HG02759 (cell line): ENCODE data around the gene MDFIC2.
"Not testable (repeated sequence)": the region's sequence is repeated elsewhere in the genome, so short reads cannot be mapped to it uniquely, and the experiment has no call there.

Experiments used
- ATAC-seq: cut with Tn5 transposase; IDR thresholded peaks from one replicate; pipeline ENCODE4 v1.9.1; 2021; ENCODE audit warnings: mild to moderate bottlenecking, moderate library complexity; ENCODE audit not compliant: unreplicated experiment

The MDFIC2 gene

DNA sequence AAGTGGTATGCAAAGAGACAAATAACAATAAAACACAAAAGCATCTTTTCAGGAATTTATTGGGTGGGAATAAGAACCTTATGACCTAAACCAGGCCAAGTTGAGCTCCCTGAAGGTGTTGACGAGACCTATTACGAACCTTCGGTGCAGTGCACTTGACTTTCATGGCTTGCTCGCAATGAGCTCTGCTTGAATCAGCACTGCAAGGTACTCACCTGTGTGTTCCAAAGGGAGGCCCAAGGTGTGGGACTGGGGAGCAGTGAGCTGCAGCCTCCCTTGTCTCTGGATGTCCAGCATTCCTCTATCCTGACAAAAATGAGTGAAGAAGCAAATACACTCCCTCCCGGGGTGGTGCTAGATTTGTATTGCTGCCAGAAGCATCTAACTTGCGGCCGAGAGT, at the start of gene MDFIC2:
Gene MDFIC2 (minus strand): TSS at position 303 of the 400 bp plus-strand sequence. CDS start 665 bp downstream, outside the sequence.
- no peak for ATAC-seq

GRCh38 chr3:70360979-70361760, 48.7 kb upstream of the MDFIC2 start:
- peak; percentile 96 for ATAC-seq

DNA sequence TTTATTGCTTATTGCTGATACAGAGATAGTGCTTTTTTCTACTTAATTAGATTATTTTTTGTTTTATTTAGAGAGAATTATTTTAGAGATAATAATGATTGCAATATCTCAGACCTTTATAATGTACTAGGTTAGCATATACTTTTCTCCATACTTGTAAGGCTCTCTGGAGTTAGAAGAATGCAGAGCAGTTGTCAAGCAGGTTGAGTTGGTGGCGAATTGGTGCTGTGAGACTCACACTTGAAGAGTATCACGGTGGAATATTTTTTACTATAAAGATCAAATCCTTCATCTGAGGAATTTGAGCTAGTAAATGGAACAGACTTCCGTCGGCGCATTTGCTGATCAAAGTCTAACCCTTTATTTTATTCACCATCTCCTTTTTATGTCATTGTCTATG, 47.3 kb upstream of the MDFIC2 start:
- ATAC-seq: no peak

DNA sequence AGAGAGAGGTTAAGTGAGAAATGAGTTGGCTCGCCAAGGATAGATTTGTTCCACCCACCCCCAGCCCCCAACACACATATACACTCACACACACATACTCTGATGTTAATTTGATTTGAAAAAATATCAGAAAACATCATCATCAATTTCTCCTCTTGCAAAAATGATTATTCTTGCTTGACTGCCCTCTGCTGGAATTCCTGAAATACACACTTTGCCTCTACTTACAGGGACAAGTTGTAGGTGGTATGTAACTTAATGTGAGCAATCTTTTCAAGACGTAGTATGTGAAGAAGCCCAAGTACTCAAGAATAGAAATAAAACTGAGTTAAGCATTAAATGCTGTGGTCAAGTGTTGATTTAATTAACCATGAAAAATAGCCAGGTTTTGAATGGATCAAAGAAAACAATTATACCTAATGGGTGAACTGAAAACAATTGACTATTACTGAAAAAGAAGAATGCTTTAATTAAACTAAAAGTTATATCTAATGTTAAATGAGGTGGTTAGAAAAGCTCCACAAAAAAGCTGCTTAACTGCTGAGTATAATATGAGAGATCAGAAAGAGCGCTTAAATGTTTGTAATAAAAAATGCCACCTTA, 46.6 kb upstream of the MDFIC2 start:
- no peak for ATAC-seq

GRCh38 chr3:70352215-70352614, 39.8 kb upstream of the MDFIC2 start:
- ATAC-seq: no peak

DNA sequence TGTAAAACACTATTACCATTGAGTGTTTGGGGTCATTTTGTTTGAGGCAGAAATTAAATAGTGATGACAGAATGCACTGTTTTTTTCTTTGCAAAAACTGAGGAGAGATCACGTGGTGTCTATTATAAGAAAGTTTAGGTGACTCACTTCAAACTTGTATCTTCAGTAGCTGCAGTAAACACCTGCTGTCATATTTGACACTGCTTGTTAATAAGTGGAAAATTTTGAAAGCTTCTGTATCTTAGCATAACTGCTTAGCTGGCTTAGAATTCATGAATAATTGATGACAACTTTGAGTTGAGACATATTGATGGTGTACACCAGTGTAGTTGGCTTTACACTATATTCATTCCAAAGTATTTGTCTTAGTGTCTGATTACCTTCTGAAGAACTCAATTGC, 29.7 kb upstream of the MDFIC2 start:
- ATAC-seq: no peak

DNA sequence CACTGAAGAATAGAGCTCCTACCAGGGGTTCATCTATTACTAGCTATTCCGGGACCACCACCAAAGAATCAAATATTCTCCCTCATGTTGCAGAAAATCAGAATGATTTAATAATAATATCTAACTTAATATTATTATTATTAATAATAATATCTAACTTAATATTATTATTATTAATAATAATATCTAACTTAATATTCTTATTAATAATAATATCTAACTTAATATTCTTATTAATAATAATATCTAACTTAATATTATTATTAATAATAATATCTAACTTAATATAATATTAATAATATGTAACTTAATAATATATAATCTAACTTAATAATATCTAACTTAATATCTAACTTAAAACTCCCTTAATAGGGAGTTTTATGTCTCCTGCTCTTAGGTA, 24.4 kb upstream of the MDFIC2 start:
- not testable (repeated sequence) for ATAC-seq

DNA sequence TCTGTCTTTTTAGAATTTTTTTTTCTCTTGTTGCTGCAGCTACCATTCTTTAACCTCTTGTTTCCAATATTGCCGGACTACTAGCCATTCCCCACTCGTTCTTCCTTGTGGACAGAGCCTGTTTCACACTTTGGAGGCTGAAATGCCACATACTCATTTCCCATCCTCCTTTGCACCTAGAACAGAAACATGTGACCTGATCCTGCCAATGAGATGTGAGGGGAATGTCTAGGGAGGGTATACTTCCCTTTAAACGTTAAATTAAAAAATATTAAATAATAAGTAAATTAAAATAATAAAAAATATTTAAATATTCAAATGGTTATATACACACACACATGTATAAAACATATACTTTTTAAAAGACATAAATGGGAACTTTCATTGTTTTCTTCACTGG, 20.6 kb upstream of the MDFIC2 start:
- ATAC-seq: no peak

DNA sequence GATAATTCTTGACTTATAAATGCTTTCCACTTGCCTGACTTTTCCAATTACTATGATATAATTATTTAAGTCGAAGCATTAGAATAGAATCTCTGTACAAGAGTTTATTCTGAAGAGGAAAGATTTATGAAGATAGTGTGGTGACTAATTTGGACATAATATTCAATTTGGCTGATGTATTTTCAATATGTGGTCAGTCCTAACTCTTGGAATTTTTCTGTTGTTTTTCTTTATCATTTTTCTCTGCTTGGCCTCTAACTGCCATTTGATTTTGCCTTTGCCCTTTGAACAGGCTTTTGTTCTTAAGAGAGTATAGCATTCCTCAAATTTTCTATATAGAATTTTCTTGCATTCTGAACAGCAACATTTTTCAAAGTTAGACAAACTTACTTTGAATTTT, 2.6 kb upstream of the MDFIC2 start:
- no peak for ATAC-seq

- no peak for ATAC-seq
Measured at GRCh38 chr3:70310809-70311208, 1.6 kb downstream of the MDFIC2 start.

- no peak for ATAC-seq
Measured at GRCh38 chr3:70309591-70309990, 2.8 kb downstream of the MDFIC2 start.

- ATAC-seq: no peak
Measured at GRCh38 chr3:70308760-70309159, 3.7 kb downstream of the MDFIC2 start.

DNA sequence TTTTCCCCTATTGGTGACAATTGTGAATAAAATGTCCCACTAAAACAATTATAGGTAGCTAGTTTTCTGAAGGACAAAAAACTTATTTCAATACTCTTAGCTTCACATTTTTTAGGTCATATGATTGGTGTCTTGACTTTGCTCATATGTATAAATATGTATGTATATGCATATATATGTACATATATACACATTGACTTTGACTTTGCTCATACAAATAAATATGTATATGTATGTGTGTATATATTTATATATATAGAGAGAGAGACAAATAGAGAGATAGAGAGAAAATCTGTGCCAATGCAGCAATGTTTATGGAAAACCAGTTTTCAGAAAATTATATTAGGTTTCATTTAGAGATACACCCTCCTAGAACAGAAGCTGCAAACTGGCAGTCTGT, 5.7 kb downstream of the MDFIC2 start:
- ATAC-seq: no peak

DNA sequence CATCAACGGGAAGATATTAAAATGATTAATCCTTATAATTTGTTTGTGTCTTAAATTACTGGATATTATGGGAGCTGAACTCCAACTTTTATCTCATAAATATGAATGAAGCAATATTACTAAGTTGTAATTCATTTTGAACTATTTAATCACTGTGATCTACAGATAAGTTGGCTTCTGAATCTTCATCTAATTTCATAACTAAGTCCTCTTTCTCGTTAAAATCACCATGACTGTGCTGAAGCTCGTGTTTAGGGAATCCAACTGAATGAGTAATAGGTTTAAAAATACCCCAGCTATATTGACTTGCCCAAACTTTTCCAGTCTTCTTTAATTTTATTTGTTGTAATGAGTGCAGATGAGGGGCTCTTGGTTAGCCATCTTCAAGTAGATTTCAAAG, 14.1 kb downstream of the MDFIC2 start:
- no peak for ATAC-seq

GRCh38 chr3:70291097-70291482, 21.3 kb downstream of the MDFIC2 start:
- ATAC-seq: no peak

DNA sequence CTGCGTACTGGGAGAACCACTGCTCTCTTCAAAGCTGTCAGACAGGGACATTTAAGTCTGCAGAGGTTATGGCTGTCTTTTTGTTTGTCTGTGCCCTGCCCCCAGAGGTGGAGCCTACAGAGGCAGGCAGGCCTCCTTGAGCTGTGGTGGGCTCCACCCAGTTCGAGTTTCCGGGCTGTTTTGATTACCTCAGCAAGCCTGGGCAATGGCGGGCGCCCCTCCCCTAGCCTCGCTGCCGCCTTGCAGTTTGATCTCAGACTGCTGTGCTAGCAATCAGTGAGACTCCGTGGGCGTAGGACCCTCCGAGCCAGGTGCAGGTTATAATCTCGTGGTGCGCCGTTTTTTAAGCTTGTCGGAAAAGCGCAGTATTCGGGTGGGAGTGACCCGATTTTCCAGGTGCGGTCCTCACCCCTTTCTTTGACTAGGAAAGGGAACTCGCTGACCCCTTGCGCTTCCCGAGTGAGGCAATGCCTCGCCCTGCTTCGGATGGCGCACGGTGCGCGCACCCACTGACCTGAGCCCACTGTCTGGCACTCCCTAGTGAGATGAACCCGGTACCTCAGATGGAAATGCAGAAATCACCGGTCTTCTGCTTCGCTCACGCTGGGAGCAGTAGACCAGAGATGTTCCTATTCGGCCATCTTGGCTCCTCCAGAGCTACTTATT, 21.9 kb downstream of the MDFIC2 start:
- not testable (repeated sequence) for ATAC-seq

GRCh38 chr3:70281663-70282062, 30.8 kb downstream of the MDFIC2 start:
- ATAC-seq: no peak

GRCh38 chr3:70277304-70277703, 35.1 kb downstream of the MDFIC2 start:
- no peak for ATAC-seq

DNA sequence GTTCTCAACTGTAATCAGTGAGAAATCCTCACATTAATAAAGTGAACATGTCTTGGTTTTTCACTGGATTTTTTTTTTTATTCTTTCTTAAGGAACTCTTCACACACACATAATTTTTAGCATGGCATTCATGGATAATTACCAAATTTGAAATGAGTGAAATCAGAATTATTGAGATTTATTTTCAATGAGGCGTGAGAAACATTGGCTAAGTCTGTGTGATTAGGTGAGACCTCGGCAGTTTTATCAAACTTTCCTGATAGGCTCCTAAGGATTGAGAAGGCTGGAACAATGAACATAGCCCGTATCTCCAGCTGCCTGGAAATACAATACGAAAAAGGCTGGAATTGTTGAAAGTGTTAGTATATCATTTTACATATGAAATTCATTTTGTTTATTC, 35.5 kb downstream of the MDFIC2 start:
- ATAC-seq: no peak

- ATAC-seq: no peak
Measured at GRCh38 chr3:70273492-70273891, 38.9 kb downstream of the MDFIC2 start.

GRCh38 chr3:70272798-70273197, 39.6 kb downstream of the MDFIC2 start:
- ATAC-seq: no peak

DNA sequence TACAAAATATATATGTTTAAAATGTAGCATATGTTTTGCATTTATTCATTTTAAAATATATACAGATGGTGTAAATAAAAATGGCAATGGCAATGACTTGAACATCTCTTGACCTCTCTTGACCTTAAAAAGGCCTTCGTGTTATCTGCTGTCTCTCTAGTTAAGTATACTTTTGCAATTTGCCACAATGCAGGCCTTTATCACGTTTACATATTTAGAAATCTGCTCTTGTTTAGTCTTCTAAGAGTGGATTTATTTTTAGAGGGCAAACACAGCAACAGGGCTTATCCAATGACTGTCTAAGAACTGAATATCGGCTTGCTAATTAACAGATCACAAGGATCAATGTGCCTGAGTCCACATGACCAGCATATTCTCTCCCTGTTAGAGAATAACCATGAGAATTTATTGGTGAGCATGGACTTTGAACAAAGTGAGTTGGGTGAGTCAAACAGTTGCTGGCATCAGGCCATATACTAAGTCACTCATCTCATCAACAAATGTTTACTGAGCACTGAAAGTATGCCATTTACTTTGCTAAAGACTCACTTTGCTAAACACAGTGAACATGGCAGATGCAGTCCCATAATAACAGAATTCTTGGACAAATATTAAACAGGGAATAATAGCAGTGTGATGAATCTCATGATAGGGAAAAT, 48.2 kb downstream of the MDFIC2 start:
- no peak for ATAC-seq
